OCI-LY1 (cell line): ENCODE data around the gene KMT2A.
"Not testable (repeated sequence)": the region's sequence is repeated elsewhere in the genome, so short reads cannot be mapped to it uniquely, and the experiment has no call there.

Source experiments
- H2AFZ ChIP-seq: fragments of 200-600 bp; sonication (generic), shearing (Covaris generic); 2 replicates; pipeline ENCODE4 v1.6.0; 2014; ENCODE audit warnings: antibody characterized with exemption, mild to moderate bottlenecking, low read length
- H3F3A ChIP-seq: fragments of 200-600 bp; sonication (generic), shearing (Covaris generic); 2 replicates; pipeline ENCODE4 v1.6.0; 2014; ENCODE audit warnings: mild to moderate bottlenecking, antibody characterized with exemption, low read length, moderate library complexity; ENCODE audit not compliant: insufficient read depth
- H3K27ac ChIP-seq: fragments of 200-600 bp; sonication (generic); 2 replicates; pipeline ENCODE4 v1.5.1; 2014; ENCODE audit warnings: low read length, mixed run types, mild to moderate bottlenecking, low read depth; ENCODE audit not compliant: poor library complexity, severe bottlenecking
- H3K27me3 ChIP-seq: fragments of 200-600 bp; sonication (generic); 2 replicates; pipeline ENCODE4 v1.6.0; 2014; ENCODE audit warnings: antibody characterized with exemption, mild to moderate bottlenecking, low read length, moderate library complexity; ENCODE audit not compliant: insufficient read depth
- H3K36me3 ChIP-seq: fragments of 200-600 bp; sonication (generic); 2 replicates; pipeline ENCODE4 v1.6.1; 2014; ENCODE audit warnings: mild to moderate bottlenecking, antibody characterized with exemption, low read length, moderate library complexity, mixed read lengths; ENCODE audit not compliant: insufficient read depth
- H3K4me1 ChIP-seq: fragments of 200-600 bp; sonication (generic); 2 replicates; pipeline ENCODE4 v1.5.1; 2014; ENCODE audit warnings: mild to moderate bottlenecking, low read length, moderate library complexity; ENCODE audit not compliant: insufficient read depth, severe bottlenecking
- H3K4me2 ChIP-seq: fragments of 200-600 bp; sonication (generic), shearing (Covaris generic); 2 replicates; pipeline ENCODE4 v1.6.1; 2014; ENCODE audit warnings: low read length
- H3K4me3 ChIP-seq: fragments of 200-600 bp; sonication (generic); 2 replicates; pipeline ENCODE4 v1.5.1; 2014; ENCODE audit warnings: low read length, low read depth, mild to moderate bottlenecking, mixed read lengths; ENCODE audit not compliant: poor library complexity, severe bottlenecking
- H3K79me2 ChIP-seq: fragments of 200-600 bp; shearing (Covaris generic); 2 replicates; pipeline ENCODE4 v1.6.1; 2016; ENCODE audit warnings: mixed run types, low read length, mixed read lengths; ENCODE audit not compliant: insufficient read depth
- H3K9ac ChIP-seq: fragments of 200-600 bp; sonication (generic), shearing (Covaris generic); 2 replicates; pipeline ENCODE4 v1.6.1; 2014; ENCODE audit warnings: mild to moderate bottlenecking, low read length, mixed read lengths
- H3K9me2 ChIP-seq: fragments of 200-600 bp; sonication (generic), shearing (Covaris generic); 2 replicates; pipeline ENCODE4 v1.6.1; 2014; ENCODE audit warnings: low read depth, mild to moderate bottlenecking, low read length, mixed read lengths
- H3K9me3 ChIP-seq: fragments of 200-600 bp; shearing (Covaris generic); 2 replicates; pipeline ENCODE4 v1.6.1; 2014; ENCODE audit warnings: low read length, mixed read lengths
- H4K20me1 ChIP-seq: fragments of 200-600 bp; sonication (generic), shearing (Covaris generic); 2 replicates; pipeline ENCODE4 v1.6.0; 2016; ENCODE audit warnings: mild to moderate bottlenecking, low read length; ENCODE audit not compliant: insufficient read depth
- EZH2 ChIP-seq: fragments of 200-600 bp; sonication (generic), shearing (Covaris generic); IDR thresholded peaks from 2 replicates; pipeline ENCODE4 v1.8.0; 2017; ENCODE audit warnings: borderline replicate concordance, mixed run types, mild to moderate bottlenecking, antibody characterized with exemption, low read length, moderate library complexity, mixed read lengths
- TF ChIP-seq, protein P1 (sequence below): fragments of 200-600 bp; sonication (generic), shearing (Covaris generic); IDR thresholded peaks from 2 replicates; pipeline ENCODE4 v1.5.1; 2017; ENCODE audit warnings: mild to moderate bottlenecking, antibody characterized with exemption, low read length, moderate library complexity, mixed read lengths

Gene KMT2A

DNA sequence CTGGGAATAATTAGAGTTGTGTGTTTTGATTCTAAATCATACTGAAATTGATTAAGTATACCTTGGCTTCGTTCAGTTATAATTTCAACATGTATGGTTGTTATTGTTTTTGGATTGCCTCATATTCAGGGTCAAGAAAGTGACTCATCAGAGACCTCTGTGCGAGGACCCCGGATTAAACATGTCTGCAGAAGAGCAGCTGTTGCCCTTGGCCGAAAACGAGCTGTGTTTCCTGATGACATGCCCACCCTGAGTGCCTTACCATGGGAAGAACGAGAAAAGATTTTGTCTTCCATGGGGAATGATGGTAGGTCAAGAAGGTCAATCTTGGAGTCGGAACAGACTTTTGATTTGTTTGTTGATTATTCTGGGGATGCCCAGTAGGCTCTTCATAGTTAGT is 40.4 kb downstream of the KMT2A start:
- Histone ChIP-seq H3K36me3 (peaks cover 68% of the 10 kb centered on the region), H4K20me1 (no peaks in the 10 kb centered on the region), H3K4me3 (no peak overlapping the region), H3K9ac (no peak overlapping the region), H3K9me3 (no peaks in the 10 kb centered on the region), H3K9me2 (no peaks in the 10 kb centered on the region), H3K27me3 (no peaks in the 10 kb centered on the region), H3K4me1 (no peaks in the 10 kb centered on the region), H3F3A (no peaks in the 10 kb centered on the region), H2AFZ (no peak overlapping the region), H3K4me2 (no peak overlapping the region), H3K27ac (no peak overlapping the region), H3K79me2 (no peaks in the 10 kb centered on the region)
- no peak for TF ChIP-seq EZH2
- TF ChIP-seq, protein P1, sequence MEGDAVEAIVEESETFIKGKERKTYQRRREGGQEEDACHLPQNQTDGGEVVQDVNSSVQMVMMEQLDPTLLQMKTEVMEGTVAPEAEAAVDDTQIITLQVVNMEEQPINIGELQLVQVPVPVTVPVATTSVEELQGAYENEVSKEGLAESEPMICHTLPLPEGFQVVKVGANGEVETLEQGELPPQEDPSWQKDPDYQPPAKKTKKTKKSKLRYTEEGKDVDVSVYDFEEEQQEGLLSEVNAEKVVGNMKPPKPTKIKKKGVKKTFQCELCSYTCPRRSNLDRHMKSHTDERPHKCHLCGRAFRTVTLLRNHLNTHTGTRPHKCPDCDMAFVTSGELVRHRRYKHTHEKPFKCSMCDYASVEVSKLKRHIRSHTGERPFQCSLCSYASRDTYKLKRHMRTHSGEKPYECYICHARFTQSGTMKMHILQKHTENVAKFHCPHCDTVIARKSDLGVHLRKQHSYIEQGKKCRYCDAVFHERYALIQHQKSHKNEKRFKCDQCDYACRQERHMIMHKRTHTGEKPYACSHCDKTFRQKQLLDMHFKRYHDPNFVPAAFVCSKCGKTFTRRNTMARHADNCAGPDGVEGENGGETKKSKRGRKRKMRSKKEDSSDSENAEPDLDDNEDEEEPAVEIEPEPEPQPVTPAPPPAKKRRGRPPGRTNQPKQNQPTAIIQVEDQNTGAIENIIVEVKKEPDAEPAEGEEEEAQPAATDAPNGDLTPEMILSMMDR: no peak

DNA sequence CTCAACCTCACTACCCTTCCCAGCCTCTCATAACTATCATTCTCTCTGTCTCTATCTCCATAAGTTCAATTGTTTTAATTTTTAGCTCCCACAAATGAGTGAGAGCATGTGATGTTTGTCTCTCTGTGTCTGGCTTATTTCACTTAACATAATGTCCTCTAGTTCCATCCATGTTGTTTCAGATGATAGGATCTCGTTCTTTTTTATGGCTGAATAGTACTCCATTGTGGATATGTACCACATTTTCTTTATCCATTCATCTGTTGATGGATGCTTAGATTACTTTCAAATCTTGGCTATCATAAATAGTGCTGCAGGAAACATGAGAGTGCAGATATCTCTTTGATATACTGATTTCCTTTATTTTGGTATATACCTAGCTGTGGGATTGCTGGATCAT is 44.9 kb downstream of the KMT2A start:
- H3K79me2 ChIP-seq, H3K4me2 ChIP-seq, H3K9me2 ChIP-seq, H3K4me3 ChIP-seq, H3K27ac ChIP-seq, H3K27me3 ChIP-seq, H3F3A ChIP-seq, H3K9me3 ChIP-seq, H2AFZ ChIP-seq, H3K9ac ChIP-seq, H4K20me1 ChIP-seq, H3K4me1 ChIP-seq: not testable (repeated sequence)
- peaks cover 71% of the 10 kb centered on the region for H3K36me3 ChIP-seq

DNA sequence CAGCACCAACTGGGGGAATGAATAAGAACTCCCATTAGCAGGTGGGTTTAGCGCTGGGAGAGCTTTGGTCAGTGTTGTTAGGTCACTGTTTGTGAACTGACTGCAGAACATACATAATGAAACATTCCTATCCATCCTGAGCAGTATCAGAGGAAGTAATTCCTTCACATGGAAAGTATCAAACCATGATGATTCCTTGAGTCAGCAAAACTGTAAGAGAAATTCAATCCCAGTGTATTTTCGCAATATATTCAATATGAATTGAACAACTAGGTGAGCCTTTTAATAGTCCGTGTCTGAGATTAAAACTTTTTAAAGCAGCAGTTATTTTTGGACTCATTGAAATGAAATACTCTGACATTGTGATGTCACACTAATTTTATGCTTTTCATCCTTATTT is 48.1 kb downstream of the KMT2A start:
- H3K36me3 ChIP-seq: peaks cover 52% of the 10 kb centered on the region
- H3F3A ChIP-seq: no peaks in the 10 kb centered on the region
- H3K9ac ChIP-seq: no peak overlapping the region
- no peaks in the 10 kb centered on the region for H3K4me1 ChIP-seq
- H3K4me3 ChIP-seq: no peak overlapping the region
- H3K9me2 ChIP-seq: no peaks in the 10 kb centered on the region
- no peaks in the 10 kb centered on the region for H3K27me3 ChIP-seq
- no peaks in the 10 kb centered on the region for H4K20me1 ChIP-seq
- H3K4me2 ChIP-seq: no peak overlapping the region
- H2AFZ ChIP-seq: no peak overlapping the region
- no peaks in the 10 kb centered on the region for H3K9me3 ChIP-seq
- H3K27ac ChIP-seq: no peak overlapping the region
- H3K79me2 ChIP-seq: no peaks in the 10 kb centered on the region
- no peak for TF ChIP-seq EZH2
- TF ChIP-seq, protein P1: no peak

DNA sequence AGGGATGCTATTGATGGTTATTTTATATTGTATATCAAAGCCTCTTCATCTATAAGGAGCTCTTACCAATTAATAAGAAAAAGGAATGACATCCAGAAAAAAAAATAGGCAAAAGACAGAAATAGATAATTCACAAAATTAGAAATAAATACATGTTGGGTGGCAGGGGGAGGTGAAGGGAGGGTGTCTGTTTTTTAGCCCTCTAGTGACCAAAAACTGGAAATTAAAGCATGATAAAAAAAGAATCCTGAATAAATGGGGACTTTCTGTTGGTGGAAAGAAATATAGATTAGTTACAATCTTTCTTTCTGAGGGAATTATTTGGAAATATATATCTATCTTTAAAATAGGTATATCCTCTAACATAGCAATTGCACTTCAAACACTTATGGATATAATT is 49.0 kb downstream of the KMT2A start:
- Histone ChIP-seq H3F3A (no peaks in the 10 kb centered on the region), H3K9me2 (no peaks in the 10 kb centered on the region), H3K4me3 (no peak overlapping the region), H3K27ac (no peak overlapping the region), H3K4me2 (no peak overlapping the region), H4K20me1 (no peaks in the 10 kb centered on the region), H3K79me2 (no peaks in the 10 kb centered on the region), H3K9ac (no peak overlapping the region), H3K27me3 (no peaks in the 10 kb centered on the region), H3K9me3 (no peaks in the 10 kb centered on the region), H3K36me3 (peaks cover 53% of the 10 kb centered on the region), H2AFZ (no peak overlapping the region), H3K4me1 (no peaks in the 10 kb centered on the region)
- TF ChIP-seq, protein P1: no peak; the same call in 1 of the 2 replicates
- no peak for TF ChIP-seq EZH2
